NCI-H2227 treated with DMSO at 0.1 percent for 48 hours (cell line): ENCODE measurements around the gene SIM2.

Experiments used
- DNase-seq: peaks from one replicate; lab custom pipeline; 2025; lab: John Stamatoyannopoulos, UW

Gene SIM2

DNA sequence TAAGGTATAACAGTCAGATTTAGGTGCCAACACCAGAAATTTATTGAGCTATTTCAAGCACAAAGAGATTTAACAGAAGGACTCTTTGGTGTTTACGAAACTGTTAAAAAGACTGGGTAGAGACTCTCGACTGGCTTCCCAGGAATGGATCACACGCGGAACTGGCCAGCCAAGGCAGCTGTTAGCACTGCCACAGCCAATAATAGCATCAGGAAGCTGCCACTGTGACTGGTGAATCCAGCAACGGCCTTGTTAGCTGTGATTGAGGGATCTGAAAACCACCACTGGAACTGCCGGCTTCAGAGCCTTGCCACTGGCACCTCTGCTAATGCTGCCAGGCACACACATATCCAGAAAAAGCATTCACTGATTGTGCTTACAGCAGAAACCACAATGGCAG is 10.6 kb upstream of the SIM2 start:
- DNase-seq = no peak

DNA sequence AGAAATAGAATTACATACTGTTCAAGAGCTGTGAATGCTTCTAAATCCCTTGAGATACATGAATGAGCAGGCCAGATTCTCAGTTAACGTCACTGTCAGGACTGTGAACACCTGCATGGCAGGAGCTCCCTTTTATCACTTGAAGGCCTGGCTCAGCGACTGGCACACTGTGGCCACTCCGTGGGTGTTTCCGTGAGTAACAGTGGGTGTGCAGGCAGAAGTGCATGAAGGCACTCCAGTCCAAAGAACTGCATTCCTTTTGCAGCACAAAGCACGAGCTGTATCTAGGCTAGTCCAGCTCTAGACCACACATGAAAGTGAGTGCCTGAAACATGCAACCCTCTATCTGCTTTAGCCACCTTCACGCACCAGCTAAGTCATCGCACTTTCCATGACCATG is 9.6 kb upstream of the SIM2 start:
- DNase-seq = no peak

DNA sequence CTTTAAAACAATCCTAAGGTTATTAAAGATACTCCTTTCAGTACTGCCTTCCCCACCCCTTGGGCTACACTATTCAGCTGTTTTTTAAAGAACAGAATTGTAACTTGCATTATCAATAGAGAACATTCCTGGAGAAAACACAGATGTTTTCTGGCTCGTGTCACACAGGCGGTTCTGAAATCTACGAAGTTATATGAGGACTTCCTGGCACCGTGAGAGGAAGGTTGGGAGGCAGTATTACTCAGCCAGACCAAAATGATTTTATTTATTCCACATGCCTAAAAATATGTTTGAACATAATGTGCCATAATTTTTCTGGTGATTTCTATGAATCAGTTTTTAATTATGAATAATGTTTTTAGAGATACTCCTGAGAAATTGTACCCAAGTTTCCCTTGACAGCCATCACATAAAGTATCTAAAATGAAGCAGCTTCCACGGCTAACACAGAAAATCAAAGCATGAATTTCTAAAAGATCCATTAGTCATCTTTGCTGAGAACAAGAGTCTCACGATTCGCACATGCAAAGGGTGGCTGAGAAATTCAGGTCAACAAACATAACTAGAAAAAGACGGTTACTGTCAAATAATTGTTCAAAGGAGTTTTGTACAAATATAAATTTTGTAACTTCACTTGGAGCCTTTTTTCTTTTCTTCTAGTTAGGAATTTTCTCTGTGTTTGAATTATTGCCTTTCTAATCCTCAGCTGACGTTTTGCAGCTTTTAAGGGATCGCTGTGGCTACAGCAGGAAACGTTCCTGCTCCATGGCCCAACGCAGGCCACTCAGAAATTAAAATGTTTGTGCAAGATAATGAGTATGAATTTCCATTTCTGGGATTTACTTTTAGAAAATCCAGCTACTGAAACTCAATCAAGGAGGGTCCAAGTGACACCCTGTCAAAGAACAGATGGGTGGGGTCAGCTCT is 8.0 kb upstream of the SIM2 start:
- no peak for DNase-seq

DNA sequence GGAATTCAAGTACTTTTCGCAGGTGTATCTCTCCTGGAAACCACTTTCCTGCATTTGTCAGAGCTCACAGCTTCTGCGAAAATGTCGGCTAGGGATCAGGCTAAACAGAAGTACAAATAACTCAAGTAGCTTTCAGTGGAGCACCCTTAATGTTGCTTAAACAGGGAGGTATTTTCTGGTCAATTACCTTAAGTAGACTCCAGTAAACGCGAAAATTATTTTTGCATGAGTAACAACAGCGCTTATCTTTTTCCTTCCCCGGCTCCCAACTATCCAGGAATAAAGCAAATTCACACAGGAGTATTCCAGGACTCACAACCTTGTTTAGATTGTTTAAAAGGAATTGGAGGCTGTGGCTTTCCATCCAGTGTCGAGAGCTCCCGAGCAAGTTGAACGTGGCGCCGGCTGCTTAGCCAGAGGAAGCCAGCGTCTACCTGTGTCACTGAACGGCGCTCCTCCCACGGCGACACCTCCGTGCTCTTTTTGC is 7.3 kb upstream of the SIM2 start:
- DNase-seq = no peak

DNA sequence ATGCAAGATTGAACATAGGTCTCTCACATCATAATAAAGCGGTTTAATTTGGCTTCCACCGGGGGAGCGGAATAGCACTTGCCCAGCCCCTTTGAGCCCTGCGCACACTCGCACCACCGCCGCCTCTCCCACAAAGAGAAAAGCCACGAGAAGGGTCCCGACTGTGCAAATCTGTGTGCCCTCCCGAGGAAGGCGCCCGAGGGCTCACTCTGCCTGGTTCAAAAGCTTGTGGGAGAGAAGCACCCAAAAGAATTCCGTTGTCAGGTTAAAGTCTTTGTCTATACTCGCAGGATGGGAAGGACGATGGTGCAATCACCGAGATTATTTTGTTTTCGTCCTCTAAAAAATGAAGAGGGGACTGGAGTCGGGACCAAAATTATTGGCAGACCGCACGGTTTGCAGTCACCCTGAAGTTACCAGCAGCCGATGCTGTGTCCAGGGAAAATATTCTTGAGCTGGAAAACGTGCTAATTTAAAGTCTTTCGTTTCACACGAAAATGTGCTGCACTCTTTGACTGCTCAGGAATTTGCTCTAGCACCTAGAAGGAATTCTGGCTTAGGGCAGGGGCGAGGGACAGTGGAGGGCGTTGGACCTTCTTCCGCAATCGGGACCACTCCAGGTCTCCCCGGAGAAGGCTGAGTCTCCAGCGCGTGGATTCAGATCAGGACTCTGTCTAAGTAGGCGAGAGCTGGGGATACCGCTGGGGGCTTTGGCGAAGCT is 6.6 kb upstream of the SIM2 start:
- DNase-seq = no peak

DNA sequence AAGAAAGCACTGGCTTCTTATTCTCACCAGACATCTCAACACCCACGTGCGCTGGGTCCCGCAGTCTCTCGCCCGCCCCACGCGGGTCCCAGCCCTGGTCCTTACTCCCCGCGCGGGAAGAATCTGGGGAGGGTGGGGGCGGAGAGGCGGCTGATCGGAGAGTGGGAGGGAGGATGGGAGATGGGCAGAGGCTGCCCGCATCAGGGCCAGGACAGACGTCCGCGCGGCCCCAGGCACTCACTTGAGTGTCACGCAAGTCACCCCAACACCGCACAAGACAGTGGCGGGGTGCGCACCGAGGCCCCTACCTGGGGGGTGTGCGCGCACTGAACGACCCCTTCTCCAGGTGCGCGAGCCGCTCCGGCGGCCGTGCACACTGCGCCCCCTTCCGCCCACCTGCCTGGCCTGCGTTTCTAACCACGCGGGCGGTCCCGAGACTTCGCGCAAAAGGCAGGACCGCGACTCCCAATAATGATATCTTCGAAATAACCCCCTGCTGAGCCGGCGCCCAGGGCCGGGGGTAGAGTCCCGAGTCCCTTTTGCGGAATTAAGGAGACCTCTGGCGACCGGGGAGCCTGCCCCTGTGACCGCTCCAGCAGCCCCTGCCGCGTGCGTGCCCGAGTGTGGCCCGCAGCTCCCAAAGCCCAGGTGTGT is 6.0 kb upstream of the SIM2 start:
- no peak for DNase-seq

DNA sequence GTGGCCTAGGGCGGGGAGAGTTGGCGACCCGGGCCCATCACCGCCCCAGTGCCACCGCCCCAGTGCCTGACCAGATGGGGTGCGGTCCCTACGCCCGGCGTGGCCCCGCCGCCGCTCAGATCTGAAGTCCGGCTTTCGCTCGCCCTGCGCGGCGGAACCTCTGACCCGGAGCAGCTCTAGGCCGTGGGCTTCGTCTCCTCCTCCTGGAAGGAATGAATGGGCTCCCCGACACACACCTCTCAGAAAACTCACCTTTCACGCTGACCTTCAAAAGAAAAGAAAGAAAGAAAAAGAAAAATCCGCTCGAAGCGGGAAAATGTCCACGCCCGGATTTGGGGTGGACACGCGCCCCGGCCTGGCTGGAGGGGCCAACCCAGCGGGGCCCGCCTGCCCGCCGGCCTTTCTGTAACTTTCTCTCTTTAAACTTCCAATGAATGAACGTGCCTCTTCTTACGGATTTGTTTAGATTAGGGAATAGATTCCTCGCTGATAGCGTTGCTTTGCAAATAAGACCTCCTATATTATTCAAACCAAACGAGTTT is 5.4 kb upstream of the SIM2 start:
- no peak for DNase-seq

DNA sequence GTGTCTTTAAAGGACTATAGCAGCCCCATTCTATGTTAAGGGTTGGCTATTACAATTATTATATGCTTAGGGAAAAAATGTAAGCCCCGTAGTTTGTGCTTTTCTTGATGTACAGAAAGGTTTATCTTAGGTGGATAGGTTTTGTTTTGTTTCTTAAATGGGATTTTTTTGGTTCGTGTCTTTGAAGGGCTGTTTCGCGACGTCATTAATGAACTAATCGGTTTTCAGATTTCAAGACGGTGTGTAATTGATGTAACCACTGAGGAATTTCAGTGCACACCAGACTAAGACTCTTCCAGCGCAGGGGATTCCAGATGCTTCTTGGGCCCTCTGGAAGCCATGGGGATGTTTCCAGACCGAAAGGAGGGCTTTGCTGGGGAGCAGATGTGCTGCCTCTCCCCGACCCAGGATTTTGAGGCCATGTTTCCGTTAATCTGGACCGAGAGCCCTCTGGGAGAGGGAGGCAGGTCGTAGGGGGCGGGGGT is 4.8 kb upstream of the SIM2 start:
- no peak for DNase-seq

DNA sequence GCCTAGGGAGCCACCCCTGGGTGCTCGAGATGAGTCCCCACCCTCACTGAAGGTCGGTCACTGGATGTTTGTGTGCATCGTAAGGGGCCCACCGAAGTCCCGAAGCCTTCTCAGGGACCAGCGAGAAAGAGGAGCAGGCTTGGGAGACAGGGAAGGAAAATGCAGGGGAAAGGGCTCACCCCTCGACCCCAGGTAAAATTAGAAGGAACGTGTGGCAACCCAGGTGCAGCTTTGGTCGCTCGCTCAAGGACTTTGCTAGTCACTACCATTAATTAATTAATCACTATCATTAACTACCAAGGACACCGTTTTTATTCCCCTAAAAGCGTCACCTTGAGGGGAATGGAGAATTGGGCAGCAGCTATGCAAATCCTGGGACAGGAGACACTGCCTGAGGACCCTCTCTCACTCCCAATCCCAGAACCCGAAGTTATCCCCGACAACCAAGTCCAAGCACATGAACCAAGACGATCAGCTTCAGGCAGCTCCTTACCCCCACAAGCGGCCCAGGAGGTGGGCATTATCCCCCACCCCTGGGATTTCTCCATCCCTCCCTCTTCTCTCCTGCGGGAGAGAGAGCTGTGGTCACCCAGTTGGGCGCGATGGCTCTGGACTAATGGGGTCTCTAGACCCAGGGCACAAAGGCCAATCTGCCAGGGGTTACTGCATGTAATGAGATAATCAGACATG is 4.2 kb upstream of the SIM2 start:
- no peak for DNase-seq

DNA sequence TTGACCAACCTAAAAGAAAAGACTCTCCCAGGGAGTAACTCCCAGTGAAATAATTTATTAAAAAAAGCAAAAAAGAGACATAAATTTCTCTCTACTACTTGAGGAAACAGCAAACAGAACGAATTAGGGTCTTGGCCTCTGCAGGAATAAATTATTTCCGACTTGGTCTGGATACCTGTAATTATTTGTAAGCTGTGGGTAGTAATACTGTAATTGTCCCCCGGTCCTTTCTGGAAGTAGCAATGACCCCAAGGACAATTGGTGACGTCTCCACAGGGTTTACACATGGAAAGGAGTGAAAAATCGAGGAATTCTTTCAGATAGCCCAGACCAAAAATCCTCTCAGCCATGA is 3.7 kb upstream of the SIM2 start:
- DNase-seq = no peak

DNA sequence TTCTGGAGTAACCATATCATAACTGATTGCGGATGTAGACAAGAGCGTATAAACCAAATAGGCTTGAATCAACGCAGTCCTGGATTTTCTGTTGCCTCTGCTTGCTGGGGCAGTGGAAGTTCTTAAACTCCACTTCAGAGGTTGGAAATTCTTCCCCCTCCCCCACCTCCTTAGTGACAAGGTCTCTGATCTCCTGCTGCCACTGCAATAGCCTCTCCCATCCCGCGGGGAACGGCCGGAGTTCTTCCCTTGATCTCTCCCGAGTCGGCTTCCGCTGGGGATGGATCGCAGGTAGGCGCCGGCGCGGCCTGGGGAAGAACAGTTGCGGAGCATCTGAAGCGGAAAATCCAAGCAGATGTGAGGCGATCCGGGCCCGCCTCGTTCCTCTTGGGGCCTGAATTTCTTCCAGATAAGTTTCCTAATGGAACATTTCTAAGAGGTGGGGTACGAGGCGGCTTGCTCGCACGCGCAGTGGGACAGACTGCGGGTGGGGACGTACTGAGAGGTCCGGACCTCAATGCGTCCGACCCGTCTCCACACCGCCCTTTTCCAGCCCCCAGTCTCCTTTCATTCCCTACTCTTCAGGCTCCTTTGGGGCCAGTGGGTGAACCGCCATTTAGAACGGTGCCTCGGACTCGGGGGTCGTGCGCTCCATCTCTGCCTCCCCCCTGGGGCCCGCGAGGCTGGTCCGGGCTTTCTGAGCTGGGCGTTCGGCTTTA is 3.1 kb upstream of the SIM2 start:
- no peak for DNase-seq

DNA sequence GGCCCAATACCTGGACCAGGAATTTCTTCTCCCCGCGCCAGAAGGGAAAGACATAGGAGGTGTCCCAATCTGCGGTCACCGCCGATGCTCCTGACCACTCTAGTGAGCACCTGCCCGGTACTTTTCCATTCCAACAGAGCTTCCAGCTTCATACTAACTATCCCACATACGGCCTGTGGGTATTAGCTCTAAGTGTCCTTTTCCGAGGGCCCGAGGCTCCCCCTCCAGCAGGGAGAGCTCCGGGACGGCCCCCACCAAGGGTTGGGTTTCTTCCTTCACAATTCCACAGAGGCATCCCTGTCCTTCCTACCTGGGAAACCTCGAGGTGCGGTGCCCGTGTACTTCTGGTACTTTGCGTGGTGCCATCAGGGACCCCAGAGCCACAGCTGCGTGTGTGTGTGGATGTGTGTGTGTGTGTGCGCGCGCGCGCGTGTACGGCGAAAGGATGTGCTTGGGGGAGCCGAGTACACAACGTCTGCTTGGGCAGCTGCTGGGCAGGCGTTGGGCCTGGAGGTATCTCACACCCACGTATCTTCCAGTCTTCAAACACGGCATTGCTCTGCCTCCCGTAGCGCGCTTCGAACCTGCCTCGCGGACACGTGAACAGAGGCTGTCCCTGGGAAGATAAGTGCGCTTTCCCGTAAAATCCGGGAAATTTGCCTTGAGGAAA is 2.4 kb upstream of the SIM2 start:
- DNase-seq = no peak

DNA sequence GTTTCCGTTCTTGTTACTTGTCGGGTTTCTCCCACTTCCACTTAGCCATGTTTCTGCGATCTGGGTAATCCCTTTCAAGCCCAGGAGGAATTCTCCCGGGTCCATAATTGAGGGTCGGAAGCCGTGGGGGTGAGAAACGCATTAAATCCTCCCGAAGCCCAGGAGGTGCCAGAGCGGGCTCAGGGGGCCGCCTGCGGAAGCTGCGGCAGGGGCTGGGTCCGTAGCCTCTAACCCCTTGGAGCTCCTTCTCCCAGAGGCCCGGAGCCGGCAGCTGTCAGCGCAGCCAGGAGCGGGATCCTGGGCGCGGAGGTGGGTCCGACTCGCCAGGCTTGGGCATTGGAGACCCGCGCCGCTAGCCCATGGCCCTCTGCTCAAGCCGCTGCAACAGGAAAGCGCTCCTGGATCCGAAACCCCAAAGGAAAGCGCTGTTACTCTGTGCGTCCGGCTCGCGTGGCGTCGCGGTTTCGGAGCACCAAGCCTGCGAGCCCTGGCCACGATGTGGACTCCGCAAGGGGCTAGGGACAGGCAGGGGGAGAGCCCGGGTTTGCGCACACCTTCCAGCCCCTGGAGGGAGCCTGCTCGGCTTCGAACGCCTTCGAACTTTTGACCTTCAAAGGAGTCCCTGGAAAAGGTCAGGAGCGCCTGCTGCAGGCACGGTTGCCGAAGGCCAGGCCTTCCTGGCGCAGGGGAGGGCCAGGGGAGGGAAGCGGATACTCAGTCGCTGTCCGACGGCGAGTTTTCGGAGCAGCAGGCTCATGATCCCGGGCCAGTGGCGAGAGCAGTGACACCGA is 1.7 kb upstream of the SIM2 start:
- DNase-seq = no peak

DNA sequence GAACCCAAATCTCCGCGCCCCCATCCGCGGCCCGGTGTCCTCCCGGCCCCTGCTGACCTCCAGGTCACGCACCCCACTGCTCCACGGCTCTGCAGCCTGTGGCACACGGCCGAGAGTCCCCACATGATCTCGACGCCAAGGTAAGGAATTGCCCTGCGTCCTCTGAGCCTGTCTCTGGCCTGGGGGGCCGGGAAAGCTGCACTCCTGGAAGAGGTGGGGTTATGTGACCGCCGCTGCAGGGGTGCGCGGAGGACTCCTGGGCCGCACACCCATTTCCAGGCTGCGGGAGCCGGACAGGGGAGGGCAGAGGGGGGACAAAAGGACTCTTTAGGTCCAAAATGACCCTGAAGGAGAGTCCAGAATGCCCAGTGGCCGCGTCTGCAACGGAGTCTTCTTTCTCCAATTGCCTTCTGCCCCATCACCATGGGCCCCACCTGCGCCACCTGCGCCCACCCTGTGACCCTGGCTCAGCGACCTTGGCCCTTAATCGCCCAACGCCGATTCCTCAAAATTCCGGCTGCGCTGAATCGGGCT is 997 bp upstream of the SIM2 start:
- no peak for DNase-seq

DNA sequence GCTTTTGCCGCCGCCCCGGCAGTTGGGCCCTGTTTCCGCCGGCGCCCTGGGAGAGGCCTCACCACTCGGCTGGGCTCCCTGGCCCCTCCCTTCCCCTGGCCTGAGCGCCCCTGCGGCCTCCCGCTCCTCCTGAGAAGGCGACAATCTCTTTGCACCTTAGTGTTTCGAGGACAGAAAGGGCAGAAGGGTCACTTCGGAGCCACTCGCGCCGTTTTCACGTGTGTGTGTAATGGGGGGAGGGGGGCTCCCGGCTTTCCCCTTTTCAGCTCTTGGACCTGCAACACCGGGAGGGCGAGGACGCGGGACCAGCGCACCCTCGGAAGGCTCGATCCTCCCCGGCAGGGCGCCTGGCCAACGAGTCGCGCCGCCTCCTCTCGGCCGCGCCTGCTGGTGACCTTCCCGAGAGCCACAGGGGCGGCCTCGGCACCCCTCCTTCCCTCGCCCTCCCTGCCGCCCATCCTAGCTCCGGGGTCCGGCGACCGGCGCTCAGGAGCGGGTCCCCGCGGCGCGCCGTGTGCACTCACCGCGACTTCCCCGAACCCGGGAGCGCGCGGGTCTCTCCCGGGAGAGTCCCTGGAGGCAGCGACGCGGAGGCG is 432 bp upstream of the SIM2 start:
- no peak for DNase-seq

DNA sequence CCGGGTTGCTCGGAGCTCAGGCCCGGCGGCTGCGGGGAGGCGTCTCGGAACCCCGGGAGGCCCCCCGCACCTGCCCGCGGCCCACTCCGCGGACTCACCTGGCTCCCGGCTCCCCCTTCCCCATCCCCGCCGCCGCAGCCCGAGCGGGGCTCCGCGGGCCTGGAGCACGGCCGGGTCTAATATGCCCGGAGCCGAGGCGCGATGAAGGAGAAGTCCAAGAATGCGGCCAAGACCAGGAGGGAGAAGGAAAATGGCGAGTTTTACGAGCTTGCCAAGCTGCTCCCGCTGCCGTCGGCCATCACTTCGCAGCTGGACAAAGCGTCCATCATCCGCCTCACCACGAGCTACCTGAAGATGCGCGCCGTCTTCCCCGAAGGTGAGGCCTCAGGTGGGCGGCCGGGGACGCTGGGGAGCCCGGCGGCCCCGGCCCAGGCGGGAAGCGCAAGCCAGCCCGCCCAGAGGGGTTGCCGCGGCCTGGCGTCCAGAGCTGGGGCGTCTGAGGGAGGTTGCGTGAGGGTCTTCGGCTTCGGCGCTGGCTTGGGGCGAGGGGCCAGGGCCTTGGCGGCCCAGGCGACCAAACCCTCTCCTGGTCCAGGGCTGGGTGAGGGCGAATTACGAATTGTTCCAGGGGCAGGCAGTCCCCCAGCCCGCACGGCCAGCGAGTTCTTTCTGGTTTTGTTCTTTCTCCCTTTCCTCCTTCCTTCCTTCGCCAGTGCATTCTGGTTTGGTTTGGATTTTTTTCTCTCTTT is 805 bp downstream of the SIM2 start:
- DNase-seq = no peak

DNA sequence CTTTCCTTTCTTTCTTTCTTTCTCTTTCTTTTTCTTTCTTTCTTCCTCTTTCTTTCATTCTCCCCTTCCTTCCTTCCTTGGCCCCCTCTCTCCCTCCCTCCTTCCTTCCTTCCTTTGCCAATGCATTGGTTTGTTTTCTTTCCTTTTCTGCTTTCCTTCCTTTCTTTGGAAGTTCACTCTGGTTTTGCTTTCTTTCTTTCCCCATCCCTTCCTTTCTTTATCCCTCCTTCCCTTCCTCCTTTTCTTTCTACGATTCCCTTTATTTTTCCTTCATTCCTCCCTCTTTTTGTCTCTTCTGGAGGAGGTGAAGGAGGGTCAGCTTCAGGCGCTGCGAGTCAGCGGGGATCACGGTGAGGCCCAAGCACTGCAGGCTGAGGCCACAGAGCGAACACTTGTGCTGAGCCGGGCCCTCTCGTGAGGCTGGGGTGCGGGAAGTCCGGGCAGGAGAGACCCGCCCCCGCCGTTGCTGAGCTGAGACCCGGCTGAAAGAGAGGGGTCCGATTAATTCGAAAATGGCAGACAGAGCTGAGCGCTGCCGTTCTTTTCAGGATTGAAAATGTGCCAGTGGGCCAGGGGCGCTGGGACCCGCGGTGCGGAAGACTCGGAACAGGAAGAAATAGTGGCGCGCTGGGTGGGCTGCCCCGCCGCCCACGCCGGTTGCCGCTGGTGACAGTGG is 1.5 kb downstream of the SIM2 start:
- no peak for DNase-seq
